CD4-positive, alpha-beta memory T cell (primary cell): ENCODE data around the gene RASA3. TPM values are rescaled to one million over a fixed set of nuclear protein-coding genes. Genes with fewer than 3 reads are reported as not detected.

Experiments used
- CTCF ChIA-PET: fragments of 350-600 bp; sonication (Branson Sonifier 250); formaldehyde crosslinking; loops from one replicate; lab custom pipeline; 2021; ENCODE audit warnings: inconsistent platforms; ENCODE audit not compliant: partially characterized antibody; lab: Charles Lee
- POLR2A ChIA-PET: fragments of 350-600 bp; sonication (Branson Sonifier 250); formaldehyde crosslinking; loops from one replicate; lab custom pipeline; 2021; ENCODE audit not compliant: partially characterized antibody; lab: Charles Lee
- DNase-seq, 5 donors: peaks; one replicate each; pipeline versions ENCODE4 v3.0.0 to v3.0.0-alpha.2; 2020 to 2022; ENCODE audit warnings: mixed read lengths in 1 of 5
- H3K27ac ChIP-seq: one replicate; pipeline ENCODE4 v1.7.0; 2013; ENCODE audit warnings: low read depth, low read length
- H3K27me3 ChIP-seq: 2 replicates; pipeline ENCODE4 v1.7.0; 2013; ENCODE audit warnings: mild to moderate bottlenecking, low read length, moderate library complexity; ENCODE audit not compliant: insufficient read depth
- H3K36me3 ChIP-seq: 2 replicates; pipeline ENCODE4 v1.7.0; 2013; ENCODE audit warnings: mild to moderate bottlenecking, low read length, moderate library complexity; ENCODE audit not compliant: insufficient read depth
- H3K4me1 ChIP-seq: 2 replicates; pipeline ENCODE4 v1.7.0; 2013; ENCODE audit warnings: mild to moderate bottlenecking, low read length, moderate library complexity; ENCODE audit not compliant: insufficient read depth
- H3K4me3 ChIP-seq, 2 donors: one replicate each; pipeline ENCODE4 v1.7.0; 2013; ENCODE audit warnings: low read length in 2 of 2, mild to moderate bottlenecking in 1 of 2
- H3K9me3 ChIP-seq, 2 donors: one replicate each; pipeline ENCODE4 v1.7.0; 2013; ENCODE audit warnings: low read length in 2 of 2, control low read depth in 1 of 2; ENCODE audit not compliant: control insufficient read depth in 1 of 2
- H3K27ac Mint-ChIP-seq, 7 donors: one replicate each; pipeline ENCODE4 v1.8.0; 2020 to 2021; ENCODE audit warnings: mixed read lengths in 7 of 7, mild to moderate bottlenecking in 6 of 7, inconsistent platforms in 3 of 7, moderate library complexity in 3 of 7
- H3K27me3 Mint-ChIP-seq, 2 donors: one replicate each; pipeline ENCODE4 v1.8.0; 2020 to 2021; ENCODE audit warnings: mixed read lengths in 2 of 2
- H3K36me3 Mint-ChIP-seq, 2 donors: one replicate each; pipeline ENCODE4 v1.8.0; 2020 to 2021; ENCODE audit warnings: mixed read lengths in 2 of 2, inconsistent platforms in 1 of 2, mild to moderate bottlenecking in 1 of 2
- H3K4me1 Mint-ChIP-seq, 4 donors: one replicate each; pipeline ENCODE4 v1.8.0; 2020 to 2021; ENCODE audit warnings: mixed read lengths in 4 of 4, mild to moderate bottlenecking in 1 of 4
- H3K4me3 Mint-ChIP-seq, 8 donors: one replicate each; pipeline ENCODE4 v1.8.0; 2020 to 2021; ENCODE audit warnings: mixed read lengths in 8 of 8, mild to moderate bottlenecking in 7 of 8, moderate library complexity in 6 of 8, inconsistent platforms in 3 of 8
- H3K9me3 Mint-ChIP-seq, 8 donors: one replicate each; pipeline ENCODE4 v1.8.0; 2020 to 2021; ENCODE audit warnings: mixed read lengths in 8 of 8, mild to moderate bottlenecking in 5 of 8, inconsistent platforms in 3 of 8, moderate library complexity in 1 of 8
- intact Hi-C: fragments of 100-400 bp; cut with micrococcal nuclease; formaldehyde crosslinking; loops from one replicate; pipeline ENCODE4 v1.15.1; 2023
- polyA plus RNA-seq, 2 donors: library from polyadenylated mRNA; unstranded; fragments of 300-500 nt; fragmentation: Illumina TruSeq; gene quantifications; one replicate each; pipeline ENCODE4 v1.2.3, GENCODE V29; 2021
- total RNA-seq, 2 experiments: library from RNA; stranded (reverse); gene quantifications; one replicate each; pipeline ENCODE4 v1.2.3, GENCODE V29; 2021

Gene RASA3
- total and polyA plus RNA-seq, 4 experiments from 2014 or later, result 65.5 to 174 (median 156) TPM

GRCh38 chr13:114147803-114148520, 15.5 kb upstream of the RASA3 start:
- ChIA-PET POLR2A (interaction anchor here (0.8 to 1.6 kb wide), 23 partner anchors 8 to 134 kb away, joined by 3 to 87 read pairs (median 5); partner anchors contain the start of genes RASA3 and UPF3A), CTCF (interaction anchor here (0.6 to 1.6 kb wide), 11 partner anchors 8 to 78 kb away, joined by 3 to 11 read pairs (median 4); no protein-coding TSS in a partner anchor)
- peak overlapping the region; percentile 41 to 93 (median 78) for H3K4me3 Mint-ChIP-seq
- Histone ChIP-seq H3K27me3 (no peaks in the 10 kb centered on the region), H3K36me3 (no peaks in the 10 kb centered on the region), H3K4me3 (peak overlapping the region in 1 of 2 donors; percentile 6), H3K27ac (peak overlapping the region; percentile 81), H3K9me3 (no peaks in the 10 kb centered on the region), H3K4me1 (peaks cover 98% of the 10 kb centered on the region)
- H3K27ac Mint-ChIP-seq, result peak overlapping the region; percentile 95 to 100 (median 100)
- peaks cover 7% of the 10 kb centered on the region in 2 donors for H3K36me3 Mint-ChIP-seq
- no peak for DNase-seq
- peaks cover 0 to 2% (median 0%) of the 10 kb centered on the region in 8 donors for H3K9me3 Mint-ChIP-seq
- H3K27me3 Mint-ChIP-seq, result no peaks in the 10 kb centered on the region
- H3K4me1 Mint-ChIP-seq, result peaks cover 63 to 82% (median 78%) of the 10 kb centered on the region in 4 donors
- intact Hi-C loops, result loop anchor here (1.0 to 5.0 kb wide), 4 partner anchors 14 to 78 kb away; no protein-coding TSS in a partner anchor

GRCh38 chr13:114146629-114147028, 14.2 kb upstream of the RASA3 start:
- H3K27me3 Mint-ChIP-seq, result no peaks in the 10 kb centered on the region
- peak in 1 of 5 donors; percentile 22 for DNase-seq
- no peaks in the 10 kb centered on the region for H3K9me3 Mint-ChIP-seq
- Histone ChIP-seq H3K27me3 (no peaks in the 10 kb centered on the region), H3K4me3 (peak overlapping the region in 1 of 2 donors; percentile 4), H3K4me1 (peaks cover 98% of the 10 kb centered on the region), H3K27ac (peak overlapping the region; percentile 38), H3K36me3 (no peaks in the 10 kb centered on the region), H3K9me3 (no peaks in the 10 kb centered on the region)
- intact Hi-C loops, result loop anchor here (5.0 kb wide), 1 partner anchor 34 kb away; no protein-coding TSS in a partner anchor
- CTCF ChIA-PET, result interaction anchor here (0.6 kb wide), 1 partner anchor 20 kb away, joined by 3 read pairs; no protein-coding TSS in a partner anchor
- peak overlapping the region; percentile 6 to 78 (median 62) for H3K4me3 Mint-ChIP-seq
- H3K4me1 Mint-ChIP-seq, result peaks cover 54 to 69% (median 66%) of the 10 kb centered on the region in 4 donors
- H3K27ac Mint-ChIP-seq, result peak overlapping the region in 5 of 7 donors; percentile 92 to 97 (median 95)
- H3K36me3 Mint-ChIP-seq, result peaks cover 7% of the 10 kb centered on the region in 2 donors
- POLR2A ChIA-PET, result interaction anchor here (1.2 to 5.4 kb wide), 3 partner anchors 12 to 18 kb away, joined by 4 to 170 read pairs (median 20); partner anchors contain the start of gene RASA3

DNA sequence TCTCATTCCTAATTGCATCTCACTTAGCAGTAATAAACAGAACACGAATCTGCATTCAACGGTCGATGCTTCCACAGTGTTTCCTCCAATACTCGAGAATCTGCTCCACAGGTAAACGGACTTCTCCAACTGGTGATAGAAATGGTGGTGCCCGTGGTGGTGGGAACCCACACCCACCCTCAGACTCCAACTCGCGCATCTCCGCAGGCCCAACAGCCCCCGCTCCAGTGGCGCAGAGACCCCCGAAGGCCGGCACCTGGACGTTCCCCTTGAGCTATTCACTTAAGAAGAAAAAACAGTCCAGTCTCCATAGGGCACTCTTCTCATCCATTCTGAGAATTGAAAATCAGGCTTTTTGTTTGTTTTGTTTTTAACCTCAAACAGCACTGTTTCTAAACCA, 13.8 kb upstream of the RASA3 start:
- H3K27ac ChIP-seq, result peak overlapping the region; percentile 38
- H3K4me1 Mint-ChIP-seq, result peaks cover 50 to 65% (median 61%) of the 10 kb centered on the region in 4 donors
- H3K27me3 ChIP-seq, result no peaks in the 10 kb centered on the region
- H3K4me3 Mint-ChIP-seq, result peak overlapping the region in 7 of 8 donors; percentile 39 to 78 (median 68)
- H3K27me3 Mint-ChIP-seq, result no peaks in the 10 kb centered on the region
- ChIA-PET CTCF (interaction anchor here (0.6 kb wide), 1 partner anchor 21 kb away, joined by 3 read pairs; no protein-coding TSS in a partner anchor), POLR2A (interaction anchor here (1.2 to 5.4 kb wide), 4 partner anchors 11 to 18 kb away, joined by 4 to 170 read pairs (median 12); partner anchors contain the start of gene RASA3)
- peak in 1 of 5 donors; percentile 6 for DNase-seq
- no peaks in the 10 kb centered on the region for H3K9me3 Mint-ChIP-seq
- no peaks in the 10 kb centered on the region for H3K9me3 ChIP-seq
- H3K4me3 ChIP-seq, result peak overlapping the region in 1 of 2 donors; percentile 4
- H3K36me3 Mint-ChIP-seq, result peaks cover 7% of the 10 kb centered on the region in 2 donors
- no peaks in the 10 kb centered on the region for H3K36me3 ChIP-seq
- intact Hi-C loops, result loop anchor here (5.0 kb wide), 1 partner anchor 34 kb away; no protein-coding TSS in a partner anchor
- peaks cover 98% of the 10 kb centered on the region for H3K4me1 ChIP-seq
- peak overlapping the region in 5 of 7 donors; percentile 92 to 97 (median 95) for H3K27ac Mint-ChIP-seq

- H3K27me3 Mint-ChIP-seq, result no peaks in the 10 kb centered on the region
- H3K4me1 Mint-ChIP-seq, result peaks cover 46 to 60% (median 57%) of the 10 kb centered on the region in 4 donors
- H3K27ac Mint-ChIP-seq, result peak overlapping the region in 5 of 7 donors; percentile 91 to 96 (median 94)
- intact Hi-C loops, result loop anchor here (5.0 kb wide), 1 partner anchor 33 kb away; no protein-coding TSS in a partner anchor
- Histone ChIP-seq H3K4me3 (no peak overlapping the region), H3K27ac (peak overlapping the region; percentile 38), H3K4me1 (peaks cover 98% of the 10 kb centered on the region), H3K27me3 (no peaks in the 10 kb centered on the region), H3K36me3 (no peaks in the 10 kb centered on the region), H3K9me3 (no peaks in the 10 kb centered on the region)
- ChIA-PET CTCF (no interaction called here), POLR2A (interaction anchor here (0.8 to 5.4 kb wide), 9 partner anchors 11 to 80 kb away, joined by 3 to 170 read pairs (median 5); partner anchors contain the start of gene RASA3)
- peak overlapping the region in 7 of 8 donors; percentile 42 to 78 (median 68) for H3K4me3 Mint-ChIP-seq
- no peaks in the 10 kb centered on the region for H3K9me3 Mint-ChIP-seq
- peaks cover 7% of the 10 kb centered on the region in 2 donors for H3K36me3 Mint-ChIP-seq
- peak in 1 of 5 donors; percentile 18 for DNase-seq
Measured at GRCh38 chr13:114145722-114146121, 13.3 kb upstream of the RASA3 start.

DNA sequence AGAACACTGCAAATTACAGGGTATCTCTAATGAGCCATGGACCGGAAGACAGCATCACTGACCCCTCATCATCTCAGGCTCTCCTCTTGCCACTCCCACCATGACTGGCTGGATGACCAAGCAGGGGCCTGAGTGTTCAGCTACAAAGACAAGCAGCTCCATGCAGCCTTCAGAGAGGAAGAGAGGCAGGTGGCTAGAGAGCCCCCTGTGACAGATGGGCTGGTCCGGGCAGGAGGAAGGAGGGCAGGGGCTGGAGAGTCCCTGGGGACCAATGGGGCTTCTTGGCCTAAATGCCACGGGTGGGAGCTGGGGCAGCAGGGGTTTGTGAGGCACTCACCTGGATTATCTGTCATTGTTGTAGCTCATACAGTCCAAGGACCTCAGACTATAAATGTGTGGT, 12.8 kb upstream of the RASA3 start:
- Mint-ChIP-seq H3K4me3 (peak overlapping the region in 7 of 8 donors; percentile 39 to 78 (median 69)), H3K4me1 (peaks cover 42 to 55% (median 52%) of the 10 kb centered on the region in 4 donors), H3K36me3 (peaks cover 7% of the 10 kb centered on the region in 2 donors), H3K9me3 (no peaks in the 10 kb centered on the region), H3K27ac (peak overlapping the region in 5 of 7 donors; percentile 91 to 96 (median 94)), H3K27me3 (no peaks in the 10 kb centered on the region)
- no peak overlapping the region for H3K4me3 ChIP-seq
- no peaks in the 10 kb centered on the region for H3K9me3 ChIP-seq
- peak in 1 of 5 donors; percentile 16 for DNase-seq
- peaks cover 98% of the 10 kb centered on the region for H3K4me1 ChIP-seq
- no peaks in the 10 kb centered on the region for H3K27me3 ChIP-seq
- ChIA-PET CTCF (interaction anchor here (1.2 to 1.7 kb wide), 2 partner anchors 13 to 17 kb away, joined by 3 to 5 read pairs; no protein-coding TSS in a partner anchor), POLR2A (interaction anchor here (0.8 to 5.4 kb wide), 9 partner anchors 10 to 81 kb away, joined by 3 to 170 read pairs (median 20); partner anchors contain the start of gene RASA3)
- intact Hi-C loops, result loop anchor here (5.0 kb wide), 1 partner anchor 33 kb away; no protein-coding TSS in a partner anchor
- no peaks in the 10 kb centered on the region for H3K36me3 ChIP-seq
- peak overlapping the region; percentile 38 for H3K27ac ChIP-seq

GRCh38 chr13:114144606-114145244, 12.3 kb upstream of the RASA3 start:
- no peak overlapping the region for H3K4me3 ChIP-seq
- ChIA-PET POLR2A (interaction anchor here (0.8 to 5.4 kb wide), 10 partner anchors 10 to 81 kb away, joined by 3 to 170 read pairs (median 12); partner anchors contain the start of gene RASA3), CTCF (interaction anchor here (0.9 to 1.7 kb wide), 5 partner anchors 13 to 84 kb away, joined by 3 to 5 read pairs (median 4); no protein-coding TSS in a partner anchor)
- Mint-ChIP-seq H3K4me3 (peak overlapping the region in 7 of 8 donors; percentile 39 to 78 (median 69)), H3K9me3 (no peaks in the 10 kb centered on the region), H3K4me1 (peaks cover 41 to 50% (median 47%) of the 10 kb centered on the region in 4 donors), H3K27ac (peak overlapping the region in 5 of 7 donors; percentile 91 to 96 (median 94)), H3K27me3 (no peaks in the 10 kb centered on the region), H3K36me3 (peaks cover 7% of the 10 kb centered on the region in 2 donors)
- H3K36me3 ChIP-seq, result no peaks in the 10 kb centered on the region
- peaks cover 98% of the 10 kb centered on the region for H3K4me1 ChIP-seq
- H3K27ac ChIP-seq, result peak overlapping the region; percentile 56
- DNase-seq, result no peak
- no peaks in the 10 kb centered on the region for H3K9me3 ChIP-seq
- intact Hi-C loops, result loop anchor here (5.0 kb wide), 1 partner anchor 32 kb away; no protein-coding TSS in a partner anchor
- no peaks in the 10 kb centered on the region for H3K27me3 ChIP-seq
